GM12878 (cell line): ENCODE data around the gene PADI3.

ENCODE experiments used
- CTCF ChIP-seq, 3 experiments: IDR thresholded peaks in 2 of 3; conservative IDR thresholded peaks in 1 of 3; 2 replicates each; pipeline ENCODE4 v1.5.1; 2011; ENCODE audit warnings: low read depth in 3 of 3, low read length in 3 of 3, mild to moderate bottlenecking in 3 of 3, control low read depth in 2 of 3, moderate library complexity in 2 of 3, inconsistent platforms in 1 of 3, mixed read lengths in 1 of 3; ENCODE audit not compliant: control insufficient read depth in 2 of 3, insufficient read depth in 1 of 3; ENCODE audit errors: extremely low read depth in 1 of 3
- JUNB ChIP-seq: IDR thresholded peaks from 2 replicates; pipeline ENCODE4 v1.6.1; 2016; ENCODE audit warnings: antibody characterized with exemption, mild to moderate bottlenecking
- NR2C2 ChIP-seq: IDR thresholded peaks from 2 replicates; pipeline ENCODE4 v1.6.1; 2011; ENCODE audit warnings: borderline replicate concordance, low read depth; ENCODE audit not compliant: control insufficient read depth, insufficient read length
- POLR2A ChIP-seq: IDR thresholded peaks from 2 replicates; pipeline ENCODE4 v1.6.1; 2011; ENCODE audit warnings: low read depth, mild to moderate bottlenecking, low read length
- SIN3A ChIP-seq: IDR thresholded peaks from 2 replicates; pipeline ENCODE4 v1.6.1; 2012; ENCODE audit warnings: low read depth, low read length, improper control_type of control experiment

- TF ChIP-seq CTCF (IDR thresholded peaks at IDR 0.05 in 2 of 3, conservative IDR thresholded peaks at IDR 0.05 in 1 of 3; ENCODE audit: control insufficient read depth in 2 of 3, extremely low read depth in 1 of 3, insufficient read depth in 1 of 3, low read depth in 3 of 3, low read length in 3 of 3) (no peak), NR2C2 (no peak), SIN3A (no peak), POLR2A (no peak), JUNB (no peak)
Measured at GRCh38 chr1:17233675-17234320, 15.1 kb upstream of the PADI3 start.
